Central memory CD8-positive, alpha-beta T cell (primary cell): ENCODE measurements around the gene MYADM.
A peak's percentile ranks its signal among the peaks of the same experiment; 100 is the strongest.
"Not testable (repeated sequence)": the region's sequence is repeated elsewhere in the genome, so short reads cannot be mapped to it uniquely, and the experiment has no call there.

Experiments
- ATAC-seq: fragments of 150-1000 bp; cut with Tn5 transposase; replicated peaks from 2 replicates; pipeline ENCODE4 v1.10.0; 2022; ENCODE audit warnings: mild to moderate bottlenecking, moderate FRiP score, moderate number of reproducible peaks; ENCODE audit not compliant: poor library complexity, severe bottlenecking; ENCODE audit errors: extremely low read depth
- DNase-seq, 2 donors: peaks; one replicate each; pipeline ENCODE4 v3.0.0; 2021; ENCODE audit warnings: low spot score in 2 of 2
- H3K27ac Mint-ChIP-seq: one replicate; pipeline ENCODE4 v1.8.0; 2022; ENCODE audit warnings: low read depth, mild to moderate bottlenecking, moderate library complexity, mixed read lengths
- H3K27me3 Mint-ChIP-seq: one replicate; pipeline ENCODE4 v1.8.0; 2022; ENCODE audit warnings: mixed read lengths
- H3K36me3 Mint-ChIP-seq: one replicate; pipeline ENCODE4 v1.8.0; 2022; ENCODE audit warnings: mild to moderate bottlenecking, moderate library complexity, mixed read lengths; ENCODE audit not compliant: insufficient read depth
- H3K4me1 Mint-ChIP-seq: one replicate; pipeline ENCODE4 v1.8.0; 2022; ENCODE audit warnings: mixed read lengths
- H3K4me3 Mint-ChIP-seq: one replicate; pipeline ENCODE4 v1.8.0; 2022; ENCODE audit warnings: mild to moderate bottlenecking, moderate library complexity, mixed read lengths
- H3K9me3 Mint-ChIP-seq: one replicate; pipeline ENCODE4 v1.8.0; 2022; ENCODE audit warnings: mixed read lengths

The MYADM gene

GRCh38 chr19:53867225-53868090 is at the start of gene MYADM:
Gene MYADM (plus strand): TSS chr19:53867883. CDS start chr19:53873530, 5,647 bp downstream.
- Mint-ChIP-seq H3K27ac (peak within 1 kb of the TSS; percentile 100), H3K36me3 (peaks cover 53% of the 10 kb centered on the region), H3K27me3 (no peaks in the 10 kb centered on the region), H3K4me1 (peaks cover 47% of the 10 kb centered on the region), H3K9me3 (no peaks in the 10 kb centered on the region), H3K4me3 (peak within 1 kb of the TSS; percentile 94)
- ATAC-seq (peak; percentile 71), DNase-seq (peak; percentile 99 to 100)

- peaks cover 4% of the 10 kb centered on the region for H3K36me3 Mint-ChIP-seq
- no peaks in the 10 kb centered on the region for H3K4me1 Mint-ChIP-seq
- H3K9me3 Mint-ChIP-seq = no peaks in the 10 kb centered on the region
- DNase-seq (no peak), ATAC-seq (no peak)
- no peak overlapping the region for H3K4me3 Mint-ChIP-seq
- no peak overlapping the region for H3K27ac Mint-ChIP-seq
- peaks cover 3% of the 10 kb centered on the region for H3K27me3 Mint-ChIP-seq
Measured at GRCh38 chr19:53818756-53819155, 48.9 kb upstream of the MYADM start.

GRCh38 chr19:53819861-53820260 is 47.8 kb upstream of the MYADM start:
- Mint-ChIP-seq H3K36me3 (peaks cover 4% of the 10 kb centered on the region), H3K27ac (no peak overlapping the region)

GRCh38 chr19:53823380-53824120 is 44.1 kb upstream of the MYADM start:
- Mint-ChIP-seq H3K27ac (no peak overlapping the region), H3K27me3 (peaks cover 32% of the 10 kb centered on the region), H3K4me3 (no peak overlapping the region), H3K4me1 (no peaks in the 10 kb centered on the region), H3K9me3 (no peaks in the 10 kb centered on the region), H3K36me3 (no peaks in the 10 kb centered on the region)
- DNase-seq (no peak), ATAC-seq (no peak)

More at GRCh38 chr19:53819861-53820260, 47.8 kb upstream of the MYADM start:
- Mint-ChIP-seq H3K4me1 (no peaks in the 10 kb centered on the region), H3K27me3 (peaks cover 14% of the 10 kb centered on the region), H3K9me3 (no peaks in the 10 kb centered on the region), H3K4me3 (no peak overlapping the region)
- DNase-seq = no peak
- no peak for ATAC-seq

GRCh38 chr19:53824134-53824611 is 43.5 kb upstream of the MYADM start, which contains the start of gene NLRP12:
Gene NLRP12 (minus strand): TSS chr19:53824314. CDS start chr19:53824174, 140 bp downstream.
- DNase-seq (no peak), ATAC-seq (no peak)
- H3K27me3 Mint-ChIP-seq = peaks cover 32% of the 10 kb centered on the region
- no peaks in the 10 kb centered on the region for H3K36me3 Mint-ChIP-seq
- H3K4me3 Mint-ChIP-seq = no peak within 1 kb of the TSS
- H3K9me3 Mint-ChIP-seq = no peaks in the 10 kb centered on the region
- no peak within 1 kb of the TSS for H3K27ac Mint-ChIP-seq
- H3K4me1 Mint-ChIP-seq = no peaks in the 10 kb centered on the region

GRCh38 chr19:53826876-53827275 is 40.8 kb upstream of the MYADM start:
- Mint-ChIP-seq H3K4me1 (no peaks in the 10 kb centered on the region), H3K36me3 (no peaks in the 10 kb centered on the region), H3K4me3 (no peak overlapping the region), H3K9me3 (no peaks in the 10 kb centered on the region), H3K27ac (no peak overlapping the region), H3K27me3 (peaks cover 58% of the 10 kb centered on the region)
- ATAC-seq = no peak
- no peak for DNase-seq

- Mint-ChIP-seq H3K4me3 (no peak overlapping the region), H3K4me1 (peaks cover 6% of the 10 kb centered on the region), H3K27ac (no peak overlapping the region), H3K27me3 (peaks cover 73% of the 10 kb centered on the region), H3K36me3 (no peaks in the 10 kb centered on the region), H3K9me3 (no peaks in the 10 kb centered on the region)
- no peak for DNase-seq
- ATAC-seq = no peak
Measured at GRCh38 chr19:53828531-53828930, 39.2 kb upstream of the MYADM start.

GRCh38 chr19:53832861-53833260 is 34.8 kb upstream of the MYADM start:
- peaks cover 50% of the 10 kb centered on the region for H3K27me3 Mint-ChIP-seq
- not testable (repeated sequence) for ATAC-seq, H3K4me3 Mint-ChIP-seq, H3K4me1 Mint-ChIP-seq, DNase-seq, H3K27ac Mint-ChIP-seq, H3K36me3 Mint-ChIP-seq, H3K9me3 Mint-ChIP-seq

GRCh38 chr19:53838446-53838845 is 29.2 kb upstream of the MYADM start:
- not testable (repeated sequence) for ATAC-seq, H3K4me1 Mint-ChIP-seq, DNase-seq, H3K9me3 Mint-ChIP-seq, H3K27ac Mint-ChIP-seq, H3K36me3 Mint-ChIP-seq, H3K4me3 Mint-ChIP-seq
- H3K27me3 Mint-ChIP-seq = peaks cover 24% of the 10 kb centered on the region

- H3K27me3 Mint-ChIP-seq = peaks cover 16% of the 10 kb centered on the region
- H3K4me1 Mint-ChIP-seq, H3K27ac Mint-ChIP-seq, ATAC-seq, DNase-seq, H3K4me3 Mint-ChIP-seq, H3K36me3 Mint-ChIP-seq, H3K9me3 Mint-ChIP-seq: not testable (repeated sequence)
Measured at GRCh38 chr19:53840241-53840640, 27.4 kb upstream of the MYADM start.

GRCh38 chr19:53840914-53841313 is 26.8 kb upstream of the MYADM start:
- peaks cover 16% of the 10 kb centered on the region for H3K27me3 Mint-ChIP-seq
- not testable (repeated sequence) for H3K4me3 Mint-ChIP-seq, H3K36me3 Mint-ChIP-seq, H3K4me1 Mint-ChIP-seq, ATAC-seq, H3K27ac Mint-ChIP-seq, DNase-seq, H3K9me3 Mint-ChIP-seq

- ATAC-seq (no peak), DNase-seq (no peak)
- Mint-ChIP-seq H3K27me3 (peaks cover 29% of the 10 kb centered on the region), H3K4me3 (no peak overlapping the region), H3K36me3 (no peaks in the 10 kb centered on the region), H3K9me3 (no peaks in the 10 kb centered on the region), H3K4me1 (no peaks in the 10 kb centered on the region), H3K27ac (no peak overlapping the region)
Measured at GRCh38 chr19:53844849-53845246, 22.8 kb upstream of the MYADM start.
